Thoracic aorta (tissue), 2 donors: ENCODE measurements around the gene RYR1. TPM values are rescaled to one million over a fixed set of nuclear protein-coding genes. Genes with fewer than 3 reads are reported as not detected.

ENCODE experiments used
- ATAC-seq: fragments of 150-250 bp; one replicate; pipeline ENCODE4 v1.8.0; 2017; ENCODE audit warnings: low read depth; ENCODE audit not compliant: insufficient number of reproducible peaks, low FRiP score
- DNase-seq: peaks from one replicate; pipeline ENCODE4 v3.0.0-alpha.2; 2020; ENCODE audit warnings: low spot score
- H3K27ac ChIP-seq, 2 donors: fragments of 200-600 bp; sonication (generic); 1 replicate in 1 of 2; 2 replicates in 1 of 2; pipeline ENCODE4 v1.5.1; 2016; ENCODE audit warnings: mild to moderate bottlenecking in 2 of 2, moderate library complexity in 2 of 2
- H3K27me3 ChIP-seq: fragments of 200-600 bp; sonication (generic); replicated peaks from 2 replicates; pipeline ENCODE4 v1.6.0; 2016; ENCODE audit warnings: mild to moderate bottlenecking; ENCODE audit not compliant: insufficient read depth
- H3K36me3 ChIP-seq: fragments of 200-600 bp; sonication (generic); one replicate; pipeline ENCODE4 v1.5.1; 2016
- H3K4me1 ChIP-seq, 2 donors: fragments of 200-600 bp; sonication (generic); 1 replicate in 1 of 2; 2 replicates in 1 of 2; pipeline versions ENCODE4 v1.5.1 to v1.6.0; 2016; ENCODE audit warnings: low read depth in 2 of 2, mild to moderate bottlenecking in 1 of 2; ENCODE audit not compliant: control insufficient read depth in 1 of 2
- H3K4me3 ChIP-seq: fragments of 200-600 bp; sonication (generic); 2 replicates; pipeline ENCODE4 v1.5.1; 2016; ENCODE audit warnings: mild to moderate bottlenecking
- H3K9me3 ChIP-seq: fragments of 200-600 bp; sonication (generic); 2 replicates; pipeline ENCODE4 v1.5.1; 2016
- CTCF ChIP-seq: fragments of 200-600 bp; sonication (generic); IDR thresholded peaks from one replicate; pipeline ENCODE4 v1.5.1; 2019; ENCODE audit warnings: antibody characterized with exemption
- total RNA-seq, 2 donors: library from RNA; depleted of rRNA; stranded (reverse); fragments of >200 nt; gene quantifications; one replicate each; pipeline versions ENCODE4 v1.1.0 to v1.2.3, GENCODE V29; 2016

The RYR1 gene
- total RNA-seq, 2 donors from 2014 or later = 3.8 to 4.3 TPM

- ATAC-seq (no peak), DNase-seq (no peak)
- no peak overlapping the region for H3K4me3 ChIP-seq
- H3K9me3 ChIP-seq = no peaks in the 10 kb centered on the region
- TF ChIP-seq CTCF = no peak
- no peaks in the 10 kb centered on the region for H3K36me3 ChIP-seq
- H3K4me1 ChIP-seq = no peaks in the 10 kb centered on the region
- H3K27me3 ChIP-seq = no peaks in the 10 kb centered on the region
- no peak overlapping the region for H3K27ac ChIP-seq
These were observed 149.9 kb downstream of the RYR1 start for GRCh38 chr19:38583219-38583984.

- ATAC-seq = no peak
- no peak overlapping the region for H3K27ac ChIP-seq
- H3K4me1 ChIP-seq = no peaks in the 10 kb centered on the region
- no peaks in the 10 kb centered on the region for H3K36me3 ChIP-seq
- no peaks in the 10 kb centered on the region for H3K9me3 ChIP-seq
- H3K27me3 ChIP-seq = no peaks in the 10 kb centered on the region
- no peak for TF ChIP-seq CTCF
- DNase-seq = no peak
- H3K4me3 ChIP-seq = no peak overlapping the region
These were observed 150.5 kb downstream of the RYR1 start for GRCh38 chr19:38583985-38584305.

- ATAC-seq (no peak), DNase-seq (no peak)
- no peaks in the 10 kb centered on the region for H3K27me3 ChIP-seq
- H3K27ac ChIP-seq = no peak overlapping the region
- no peaks in the 10 kb centered on the region for H3K36me3 ChIP-seq
- H3K4me1 ChIP-seq = no peaks in the 10 kb centered on the region
- H3K9me3 ChIP-seq = no peaks in the 10 kb centered on the region
- no peak overlapping the region for H3K4me3 ChIP-seq
- TF ChIP-seq CTCF = no peak
These were observed 154.1 kb downstream of the RYR1 start for GRCh38 chr19:38587562-38587961.

GRCh38 chr19:38588041-38588440, 154.6 kb downstream of the RYR1 start:
- H3K9me3 ChIP-seq = no peaks in the 10 kb centered on the region
- ATAC-seq = no peak
- H3K27me3 ChIP-seq = no peaks in the 10 kb centered on the region
- DNase-seq = no peak
- no peak overlapping the region for H3K4me3 ChIP-seq
- no peak overlapping the region for H3K27ac ChIP-seq
- H3K4me1 ChIP-seq = no peaks in the 10 kb centered on the region
- no peak for TF ChIP-seq CTCF
- H3K36me3 ChIP-seq = no peaks in the 10 kb centered on the region

- DNase-seq (no peak), ATAC-seq (no peak)
- TF ChIP-seq CTCF = no peak
- Histone ChIP-seq H3K4me1 (no peaks in the 10 kb centered on the region), H3K27me3 (no peaks in the 10 kb centered on the region), H3K27ac (no peak overlapping the region), H3K4me3 (no peak overlapping the region), H3K36me3 (no peaks in the 10 kb centered on the region), H3K9me3 (no peaks in the 10 kb centered on the region)
These were observed 159.4 kb downstream of the RYR1 start for GRCh38 chr19:38592940-38593339.
